Effector memory CD8-positive, alpha-beta T cell (primary cell): ENCODE measurements around the gene UBASH3A.

ENCODE experiments used
- ATAC-seq: fragments of 150-1000 bp; cut with Tn5 transposase; replicated peaks from 2 replicates; pipeline ENCODE4 v1.10.0; 2021; ENCODE audit warnings: mild to moderate bottlenecking, moderate library complexity
- DNase-seq, 3 experiments: peaks; one replicate each; pipeline ENCODE4 v3.0.0; 2021
- H3K27ac Mint-ChIP-seq, 2 donors: one replicate each; pipeline ENCODE4 v1.8.0; 2022; ENCODE audit warnings: mild to moderate bottlenecking in 2 of 2, mixed read lengths in 2 of 2, moderate library complexity in 2 of 2
- H3K27me3 Mint-ChIP-seq, 2 donors: one replicate each; pipeline ENCODE4 v1.8.0; 2022; ENCODE audit warnings: mixed read lengths in 2 of 2
- H3K36me3 Mint-ChIP-seq: one replicate; pipeline ENCODE4 v1.8.0; 2022; ENCODE audit warnings: mild to moderate bottlenecking, moderate library complexity, mixed read lengths; ENCODE audit not compliant: insufficient read depth
- H3K4me1 Mint-ChIP-seq, 2 donors: one replicate each; pipeline ENCODE4 v1.8.0; 2022; ENCODE audit warnings: low read depth in 2 of 2, mixed read lengths in 2 of 2
- H3K4me3 Mint-ChIP-seq, 2 donors: one replicate each; pipeline ENCODE4 v1.8.0; 2022; ENCODE audit warnings: mild to moderate bottlenecking in 2 of 2, mixed read lengths in 2 of 2, moderate library complexity in 2 of 2
- H3K9me3 Mint-ChIP-seq, 2 donors: one replicate each; pipeline ENCODE4 v1.8.0; 2022; ENCODE audit warnings: mixed read lengths in 2 of 2

The UBASH3A gene

DNA sequence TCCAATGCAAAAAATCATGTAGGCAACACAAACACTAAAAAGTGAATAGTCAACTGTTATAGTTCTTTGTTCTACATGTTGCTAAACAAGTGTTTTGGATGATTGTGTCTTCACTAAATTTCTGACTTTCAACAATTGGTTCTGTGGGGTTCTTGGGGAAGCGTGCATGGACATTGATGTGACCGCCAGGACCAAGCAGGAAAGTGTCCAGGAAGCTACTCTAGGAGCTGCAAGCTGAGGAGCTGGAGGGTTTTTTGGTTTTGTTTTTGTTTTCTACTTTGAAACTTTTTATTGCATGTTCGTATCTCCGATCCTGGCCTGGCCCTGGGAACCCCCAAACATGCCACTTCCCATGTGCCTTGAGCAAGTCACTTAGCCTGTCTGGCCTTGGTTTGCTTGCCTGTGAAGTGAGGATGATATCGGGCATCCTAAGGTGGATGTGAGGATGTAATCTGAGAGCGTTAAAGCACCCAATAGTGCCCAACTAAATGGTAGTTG lies 15.8 kb upstream of the UBASH3A start:
- Mint-ChIP-seq H3K36me3 (no peaks in the 10 kb centered on the region), H3K4me3 (no peak overlapping the region), H3K9me3 (no peaks in the 10 kb centered on the region), H3K27me3 (no peaks in the 10 kb centered on the region), H3K4me1 (peaks cover 11 to 28% of the 10 kb centered on the region in 2 donors), H3K27ac (peak overlapping the region; percentile 33 to 47)
- ATAC-seq (no peak), DNase-seq (no peak)

DNA sequence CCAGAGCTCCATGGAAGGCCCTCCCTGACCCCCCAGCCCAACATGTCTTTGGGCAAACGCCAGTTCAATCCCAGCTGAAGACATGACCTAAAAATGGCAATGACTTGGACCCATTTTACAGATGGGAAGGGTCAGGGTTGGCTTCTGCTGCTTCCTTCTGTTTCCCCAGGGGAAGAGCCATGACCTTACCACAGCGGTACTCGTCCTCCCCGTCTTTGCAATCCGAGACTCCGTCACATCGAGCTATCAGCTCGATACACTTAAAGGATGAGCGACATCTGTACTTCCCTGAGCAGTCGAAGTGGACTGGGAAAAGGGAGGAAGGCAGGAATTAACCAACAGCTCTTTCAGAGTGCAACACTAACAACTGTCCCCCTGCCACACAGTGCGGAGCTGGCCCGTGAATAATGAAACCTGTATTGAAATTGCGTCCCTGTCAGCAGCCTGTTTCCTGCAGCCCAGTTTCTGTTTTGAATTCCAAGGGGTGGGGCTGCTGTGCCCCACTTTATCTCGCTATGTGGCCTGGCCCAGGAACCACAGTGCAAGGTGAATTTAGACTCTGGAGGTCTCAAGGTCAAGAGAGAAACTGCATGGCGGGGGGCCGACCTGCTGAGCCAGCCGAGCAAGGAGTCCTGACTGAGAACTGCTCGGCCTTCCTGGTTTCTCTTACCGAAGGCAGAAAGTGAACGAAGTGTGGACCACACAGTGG lies 14.8 kb upstream of the UBASH3A start:
- Mint-ChIP-seq H3K27ac (peak overlapping the region in 1 of 2 donors; percentile 82), H3K4me1 (peaks cover 17 to 28% of the 10 kb centered on the region in 2 donors), H3K36me3 (no peaks in the 10 kb centered on the region), H3K27me3 (no peaks in the 10 kb centered on the region), H3K9me3 (no peaks in the 10 kb centered on the region), H3K4me3 (peak overlapping the region in 1 of 2 donors; percentile 63)
- ATAC-seq (peak; percentile 86), DNase-seq (peak in 1 of 3 experiments; percentile 15)

DNA sequence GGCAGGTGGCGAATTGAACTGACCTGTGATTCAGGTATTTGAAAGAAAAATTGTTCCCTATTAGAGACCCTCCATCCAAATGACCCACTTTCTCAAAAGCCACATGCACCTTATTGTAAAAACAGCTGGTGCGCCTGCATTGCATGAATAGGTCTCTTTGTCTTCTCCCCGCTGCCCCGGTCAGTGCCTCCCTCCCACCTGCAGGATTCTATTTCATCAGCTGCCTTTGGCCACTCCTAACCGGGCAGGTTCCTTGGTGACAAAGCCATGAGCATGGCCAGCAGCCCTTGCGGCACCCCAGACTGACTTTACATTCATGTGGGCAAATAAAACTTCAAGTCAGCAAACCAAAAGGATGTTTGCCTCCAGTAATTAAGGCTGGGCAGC lies 14.3 kb upstream of the UBASH3A start:
- Mint-ChIP-seq H3K4me1 (peaks cover 17 to 28% of the 10 kb centered on the region in 2 donors), H3K9me3 (no peaks in the 10 kb centered on the region), H3K27ac (peak overlapping the region in 1 of 2 donors; percentile 82), H3K36me3 (no peaks in the 10 kb centered on the region), H3K27me3 (no peaks in the 10 kb centered on the region), H3K4me3 (peak overlapping the region in 1 of 2 donors; percentile 63)
- ATAC-seq, result peak; percentile 7
- no peak for DNase-seq

DNA sequence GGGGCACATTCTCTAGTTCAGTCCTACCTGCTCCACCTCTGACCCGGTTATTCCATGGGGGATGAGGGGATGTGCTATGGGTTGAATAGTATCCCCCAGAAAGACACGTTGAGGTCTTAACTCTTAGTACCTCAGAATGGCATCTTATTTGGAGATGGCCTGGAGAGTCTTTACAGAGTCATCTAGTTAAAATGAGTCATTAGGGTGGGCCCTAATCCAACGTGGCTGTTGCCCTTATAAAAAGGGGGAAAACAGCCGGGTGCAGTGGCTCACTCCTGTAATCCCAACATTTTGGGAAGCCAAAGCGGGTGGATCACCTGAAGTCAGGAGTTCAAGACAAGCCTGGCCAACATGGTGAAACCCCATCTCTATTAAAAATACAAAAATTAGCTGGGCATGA lies 13.5 kb upstream of the UBASH3A start:
- ATAC-seq (no peak), DNase-seq (no peak)
- Mint-ChIP-seq H3K9me3 (no peaks in the 10 kb centered on the region), H3K4me1 (peaks cover 13 to 25% of the 10 kb centered on the region in 2 donors), H3K27me3 (no peaks in the 10 kb centered on the region), H3K4me3 (no peak overlapping the region), H3K27ac (no peak overlapping the region), H3K36me3 (no peaks in the 10 kb centered on the region)

DNA sequence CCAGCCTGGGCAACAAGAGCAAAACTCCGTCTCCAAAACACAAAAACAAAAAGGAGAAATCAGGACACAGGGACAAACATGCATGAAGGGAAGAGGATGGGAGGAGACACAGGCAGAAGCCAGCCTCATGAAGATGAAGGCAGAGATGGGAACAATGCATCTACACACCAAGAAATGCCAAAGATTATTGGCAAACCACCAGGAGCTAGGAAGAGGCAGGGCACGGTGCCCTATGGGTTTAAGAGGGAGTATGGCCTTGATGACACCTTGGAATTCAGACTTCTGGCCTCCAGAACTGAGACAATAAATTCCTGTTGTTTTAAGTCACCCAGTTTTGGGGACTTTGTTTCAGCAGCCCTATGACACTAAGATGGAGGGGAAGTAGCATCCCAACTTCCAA lies 13.0 kb upstream of the UBASH3A start:
- no peaks in the 10 kb centered on the region for H3K27me3 Mint-ChIP-seq
- peaks cover 11 to 24% of the 10 kb centered on the region in 2 donors for H3K4me1 Mint-ChIP-seq
- H3K27ac Mint-ChIP-seq, result no peak overlapping the region
- ATAC-seq (no peak), DNase-seq (no peak)
- no peak overlapping the region for H3K4me3 Mint-ChIP-seq
- H3K36me3 Mint-ChIP-seq, result no peaks in the 10 kb centered on the region
- no peaks in the 10 kb centered on the region for H3K9me3 Mint-ChIP-seq

DNA sequence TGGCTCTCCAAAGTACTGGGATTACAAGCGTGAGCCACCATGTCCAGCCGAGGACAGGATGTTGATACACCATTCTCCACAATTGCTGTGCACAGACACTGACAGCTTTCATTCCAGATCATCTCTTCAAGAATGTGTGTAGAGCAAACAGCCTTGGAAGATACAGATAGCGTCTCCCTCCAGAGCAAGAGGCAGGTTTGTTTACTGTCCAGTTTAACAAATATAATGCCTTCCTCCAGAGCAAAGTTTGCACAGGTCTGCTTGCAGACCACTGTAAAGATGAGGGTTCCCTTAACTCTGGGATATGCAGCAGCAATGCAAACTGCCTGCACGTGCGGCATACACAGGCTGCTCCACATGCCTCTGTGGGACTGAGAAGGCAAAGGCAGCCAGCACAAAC lies 12.4 kb upstream of the UBASH3A start:
- ATAC-seq, result no peak
- no peaks in the 10 kb centered on the region for H3K27me3 Mint-ChIP-seq
- no peak for DNase-seq
- no peak overlapping the region for H3K4me3 Mint-ChIP-seq
- H3K4me1 Mint-ChIP-seq, result peaks cover 11 to 28% of the 10 kb centered on the region in 2 donors
- H3K36me3 Mint-ChIP-seq, result no peaks in the 10 kb centered on the region
- H3K27ac Mint-ChIP-seq, result no peak overlapping the region
- H3K9me3 Mint-ChIP-seq, result no peaks in the 10 kb centered on the region

DNA sequence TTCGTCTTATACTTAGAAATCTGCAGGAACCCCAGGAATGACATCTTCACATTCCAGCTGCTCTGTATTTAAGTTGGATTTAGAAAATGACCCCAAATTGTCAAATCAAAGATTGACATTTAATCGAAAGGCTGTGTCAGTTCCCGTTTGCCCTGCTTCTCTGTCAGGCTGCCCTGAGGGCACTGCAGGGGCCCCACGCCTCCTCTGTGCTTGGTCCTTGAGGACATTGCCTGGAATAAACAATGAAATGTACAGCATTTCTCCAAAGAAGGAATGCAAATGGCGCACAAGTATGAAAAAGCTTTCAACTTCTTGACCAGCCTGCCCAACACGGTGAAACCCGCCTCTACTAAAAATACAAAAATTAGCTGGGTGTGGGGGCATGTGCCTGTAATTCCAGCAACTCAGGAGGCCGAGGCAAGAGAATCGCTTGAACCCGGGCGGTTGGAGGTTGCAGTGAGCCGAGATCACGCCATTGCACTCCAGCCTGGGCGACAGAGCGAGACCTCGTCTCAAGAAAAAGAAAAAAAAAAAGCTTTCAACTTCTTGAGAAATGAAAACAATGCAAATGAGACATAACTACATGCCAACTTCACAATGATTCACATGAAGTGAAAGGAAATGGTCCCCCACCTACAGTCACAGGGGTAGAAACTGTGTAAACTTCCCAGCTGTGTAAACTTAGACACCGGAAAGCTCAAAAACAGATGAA lies 10.8 kb upstream of the UBASH3A start:
- ATAC-seq, result no peak
- peaks cover 11 to 20% of the 10 kb centered on the region in 2 donors for H3K4me1 Mint-ChIP-seq
- H3K27me3 Mint-ChIP-seq, result no peaks in the 10 kb centered on the region
- peak overlapping the region in 1 of 2 donors; percentile 43 for H3K4me3 Mint-ChIP-seq
- no peaks in the 10 kb centered on the region for H3K9me3 Mint-ChIP-seq
- no peaks in the 10 kb centered on the region for H3K36me3 Mint-ChIP-seq
- peak overlapping the region in 1 of 2 donors; percentile 42 for H3K27ac Mint-ChIP-seq
- DNase-seq, result no peak

DNA sequence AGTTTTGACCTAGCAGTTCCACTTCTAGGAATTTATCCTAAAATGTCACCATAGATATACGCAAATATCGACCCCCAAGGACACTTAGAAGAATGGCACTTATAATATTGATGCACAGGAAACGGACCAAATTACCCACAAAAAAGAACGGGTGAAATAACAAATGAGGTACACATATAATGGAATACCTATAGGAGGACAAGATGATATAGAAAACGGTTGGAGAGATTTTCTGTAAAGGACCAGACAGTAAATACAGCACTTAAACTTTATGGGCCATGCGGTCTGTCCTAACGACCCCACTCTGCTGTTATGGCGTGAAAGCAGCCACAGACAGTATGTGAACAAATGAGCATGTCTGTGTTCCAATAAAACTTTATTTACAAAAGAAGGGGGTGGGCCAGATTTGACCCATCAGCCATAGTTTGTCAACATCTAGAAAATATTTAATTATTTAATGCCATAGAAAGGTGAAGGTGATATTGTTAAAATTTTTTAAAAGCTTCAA lies 10.2 kb upstream of the UBASH3A start:
- DNase-seq (no peak), ATAC-seq (no peak)
- Mint-ChIP-seq H3K36me3 (no peaks in the 10 kb centered on the region), H3K4me1 (peaks cover 11 to 20% of the 10 kb centered on the region in 2 donors), H3K4me3 (peak overlapping the region in 1 of 2 donors; percentile 43), H3K27ac (peak overlapping the region in 1 of 2 donors; percentile 42), H3K27me3 (no peaks in the 10 kb centered on the region), H3K9me3 (no peaks in the 10 kb centered on the region)

DNA sequence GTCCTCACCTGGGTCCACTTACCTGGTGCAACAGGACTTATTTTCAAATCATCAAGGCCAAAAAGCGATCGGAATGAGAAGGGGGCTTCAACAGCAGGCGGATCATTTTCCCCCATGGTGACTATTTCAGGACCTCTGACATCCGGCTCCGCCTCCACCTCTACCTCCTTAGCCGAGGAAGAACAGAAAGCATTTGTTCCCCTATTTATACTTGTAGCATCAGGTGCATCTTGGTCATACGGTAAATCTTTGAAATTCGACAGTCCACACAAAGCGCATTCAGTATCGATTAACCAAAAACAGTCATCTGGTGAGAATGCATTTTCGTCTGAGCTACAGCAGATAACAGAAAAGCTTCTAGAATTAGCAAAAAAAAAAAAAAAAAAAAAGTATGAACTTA lies 8.4 kb upstream of the UBASH3A start:
- ATAC-seq, result no peak
- H3K4me1 Mint-ChIP-seq, result peaks cover 15 to 17% of the 10 kb centered on the region in 2 donors
- peak overlapping the region; percentile 46 to 55 for H3K27ac Mint-ChIP-seq

DNA sequence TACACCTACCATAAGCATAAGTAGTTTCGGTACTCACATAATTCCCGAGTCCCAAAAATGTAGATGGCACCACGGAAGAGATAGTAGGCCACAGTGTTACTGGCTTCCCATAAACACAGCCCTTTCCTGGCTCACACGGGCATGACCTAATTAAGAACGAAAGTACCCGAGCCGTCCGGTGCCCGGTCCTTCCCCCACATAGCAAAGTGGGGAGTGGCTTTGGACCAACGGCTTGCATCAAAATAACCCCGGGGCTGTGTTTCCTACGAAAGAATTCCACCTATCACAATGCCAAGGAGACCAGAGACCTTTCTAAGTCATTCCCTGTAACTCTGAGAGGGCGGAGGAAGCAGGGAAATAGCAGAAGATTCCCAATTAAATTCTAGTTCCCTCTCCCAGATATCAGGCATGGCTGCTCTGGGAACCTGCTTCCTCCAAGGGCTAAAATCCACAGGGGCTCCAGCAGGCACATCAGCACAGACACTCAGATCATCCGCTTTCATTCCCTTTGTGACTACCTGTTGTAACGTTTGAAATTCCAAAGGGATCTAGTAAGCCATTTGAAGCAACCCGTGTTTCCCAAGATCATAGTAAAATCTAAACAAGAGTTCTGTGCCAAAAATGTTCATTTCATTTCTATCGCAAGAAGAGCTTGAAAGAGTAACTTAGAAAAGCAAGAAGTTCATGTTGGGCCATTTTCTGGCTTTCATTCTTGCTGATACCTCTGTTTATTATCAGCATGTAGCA lies 7.6 kb upstream of the UBASH3A start, which contains the start of gene TMPRSS3:
TMPRSS3 (minus strand) TSS at position 148 of the 747 bp plus-strand sequence. CDS start 635 bp downstream, outside the sequence.
- Mint-ChIP-seq H3K27me3 (no peaks in the 10 kb centered on the region), H3K4me3 (peak within 1 kb of the TSS in 1 of 2 donors; percentile 48), H3K9me3 (no peaks in the 10 kb centered on the region), H3K27ac (peak within 1 kb of the TSS; percentile 46 to 55), H3K36me3 (peaks cover 3% of the 10 kb centered on the region), H3K4me1 (peaks cover 13 to 17% of the 10 kb centered on the region in 2 donors)
- ATAC-seq (no peak), DNase-seq (no peak)

More for the DNA sequence above, 8.4 kb upstream of the UBASH3A start:
- Mint-ChIP-seq H3K9me3 (no peaks in the 10 kb centered on the region), H3K36me3 (peaks cover 3% of the 10 kb centered on the region), H3K27me3 (no peaks in the 10 kb centered on the region), H3K4me3 (no peak overlapping the region)
- no peak for DNase-seq

DNA sequence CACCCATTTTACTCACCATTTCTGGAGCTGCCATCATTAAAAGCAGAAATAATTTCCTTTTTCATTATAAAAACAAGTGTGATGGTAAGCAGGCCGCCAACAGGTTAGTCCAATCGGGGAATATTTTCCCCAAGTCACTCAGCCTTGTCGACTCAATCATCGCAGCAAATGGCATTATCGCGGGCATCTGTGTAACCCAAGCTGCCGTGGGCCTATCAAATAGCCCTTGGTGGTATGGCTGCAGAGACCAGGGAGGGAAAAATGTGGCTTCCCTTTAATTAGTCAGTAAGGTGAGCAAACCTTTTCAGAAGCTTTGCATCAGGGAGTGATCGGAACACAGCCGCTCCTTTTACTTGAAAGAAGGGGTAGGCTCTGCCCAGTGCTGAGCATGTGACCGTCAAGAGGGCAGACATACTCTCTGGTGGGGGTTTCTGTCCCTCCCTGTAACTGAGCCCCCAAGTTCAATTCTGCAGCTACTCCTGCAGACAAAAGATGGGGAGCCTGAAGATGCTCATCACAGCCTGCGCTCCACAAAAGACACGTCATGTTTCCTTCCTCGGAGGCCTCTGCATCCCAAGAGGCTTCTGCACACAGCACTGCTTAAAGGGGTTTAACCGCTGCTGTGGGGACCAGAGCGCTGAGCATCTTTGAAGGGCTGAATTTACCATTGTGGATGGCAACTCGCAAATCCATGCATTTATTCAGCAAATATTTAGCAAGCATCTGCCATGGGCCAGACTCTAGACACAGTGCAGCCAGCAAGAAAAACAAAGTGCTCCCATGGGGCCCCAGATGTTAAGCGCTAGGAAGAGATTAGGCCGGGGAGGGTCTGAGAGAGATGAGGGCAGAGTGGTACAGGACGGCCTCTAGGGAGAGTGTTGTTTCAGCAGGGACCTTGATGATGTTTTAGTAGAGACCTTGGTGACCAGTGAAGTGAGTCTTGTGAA lies 6.6 kb upstream of the UBASH3A start:
- H3K36me3 Mint-ChIP-seq, result peaks cover 3% of the 10 kb centered on the region
- H3K4me1 Mint-ChIP-seq, result peaks cover 20 to 23% of the 10 kb centered on the region in 2 donors
- H3K4me3 Mint-ChIP-seq, result no peak overlapping the region
- DNase-seq (no peak), ATAC-seq (no peak)
- H3K9me3 Mint-ChIP-seq, result peaks cover 0 to 6% of the 10 kb centered on the region in 2 donors
- no peaks in the 10 kb centered on the region for H3K27me3 Mint-ChIP-seq
- peak overlapping the region in 1 of 2 donors; percentile 18 for H3K27ac Mint-ChIP-seq

DNA sequence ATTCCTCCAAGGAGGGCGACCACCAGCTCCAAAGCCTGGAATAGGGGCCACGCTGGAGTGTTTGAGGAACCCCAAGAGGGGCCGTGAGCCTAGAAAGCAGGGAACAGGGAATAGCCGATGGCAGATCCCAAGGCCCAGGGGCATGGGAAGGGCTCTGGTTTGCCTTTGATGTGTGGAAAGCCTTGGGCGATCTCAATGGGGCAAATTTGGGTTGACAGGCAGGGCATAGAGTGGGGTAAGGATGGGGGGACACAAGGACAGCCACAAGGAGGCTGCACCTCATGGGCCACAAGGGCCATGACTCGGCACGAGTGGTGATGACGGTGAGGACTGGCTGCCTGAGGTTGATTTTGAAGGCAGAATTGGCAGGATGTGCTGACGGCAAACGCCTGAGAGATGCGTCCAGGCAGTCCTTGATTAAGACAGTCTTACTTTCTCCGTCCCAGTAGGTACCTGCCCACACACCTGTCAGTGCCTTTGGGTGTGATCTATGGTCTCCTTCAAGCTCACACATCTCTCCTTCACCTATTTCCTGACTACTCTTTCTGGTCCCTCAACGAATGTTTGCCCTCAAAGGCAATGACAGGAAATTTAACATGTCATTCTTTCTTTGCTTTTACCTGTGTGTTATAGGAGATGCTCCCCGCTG lies 5.8 kb upstream of the UBASH3A start:
- H3K36me3 Mint-ChIP-seq, result peaks cover 3% of the 10 kb centered on the region
- no peak overlapping the region for H3K4me3 Mint-ChIP-seq
- peaks cover 0 to 6% of the 10 kb centered on the region in 2 donors for H3K9me3 Mint-ChIP-seq
- H3K27ac Mint-ChIP-seq, result peak overlapping the region in 1 of 2 donors; percentile 18
- DNase-seq (no peak), ATAC-seq (peak; percentile 14)
- H3K4me1 Mint-ChIP-seq, result peaks cover 25 to 27% of the 10 kb centered on the region in 2 donors
- no peaks in the 10 kb centered on the region for H3K27me3 Mint-ChIP-seq
